ENCODE measurements around the gene AKIRIN2.

DNA sequence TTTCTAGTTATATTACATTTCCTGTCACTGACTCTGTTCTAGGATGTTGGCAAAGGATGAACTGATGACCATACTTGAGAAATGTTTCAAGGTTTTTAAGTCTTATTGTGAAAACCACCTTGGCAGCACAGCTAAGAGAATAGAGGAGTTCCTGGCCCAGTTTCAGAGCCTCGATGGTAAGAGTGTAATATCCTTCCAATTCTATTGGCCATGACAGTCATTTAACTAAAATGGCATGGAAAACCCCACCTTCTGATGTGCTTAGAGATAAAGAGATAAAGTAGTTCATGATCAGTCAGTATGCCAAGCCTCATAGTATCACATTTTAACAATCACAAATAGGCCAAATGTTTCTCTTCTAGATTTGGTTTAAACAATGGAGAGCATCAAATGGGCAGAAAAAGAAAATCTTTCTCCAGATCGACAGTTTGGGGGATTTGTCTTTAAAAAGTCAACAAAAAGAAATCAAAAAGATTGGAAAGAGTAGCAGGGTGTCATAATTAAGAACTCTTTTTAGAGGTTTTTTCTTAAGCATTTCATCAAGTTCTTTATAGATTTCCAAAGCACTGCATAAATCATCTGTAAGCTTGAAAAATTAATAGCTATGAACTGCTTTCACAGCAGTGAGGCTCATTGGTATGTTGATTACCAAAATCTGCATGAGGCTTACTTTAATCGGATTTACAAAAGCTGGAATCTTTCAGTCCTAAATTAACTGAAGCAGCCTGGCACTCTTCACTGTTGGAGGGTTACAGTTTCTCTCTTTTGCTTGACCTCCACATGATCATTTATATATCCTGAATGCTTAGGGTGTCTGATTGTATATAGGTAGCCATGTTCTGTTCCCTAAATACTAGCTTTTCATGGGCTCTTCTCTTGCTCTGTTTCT lies 48.7 kb downstream of the AKIRIN2 start:
- TF ChIP-seq, protein P1, sequence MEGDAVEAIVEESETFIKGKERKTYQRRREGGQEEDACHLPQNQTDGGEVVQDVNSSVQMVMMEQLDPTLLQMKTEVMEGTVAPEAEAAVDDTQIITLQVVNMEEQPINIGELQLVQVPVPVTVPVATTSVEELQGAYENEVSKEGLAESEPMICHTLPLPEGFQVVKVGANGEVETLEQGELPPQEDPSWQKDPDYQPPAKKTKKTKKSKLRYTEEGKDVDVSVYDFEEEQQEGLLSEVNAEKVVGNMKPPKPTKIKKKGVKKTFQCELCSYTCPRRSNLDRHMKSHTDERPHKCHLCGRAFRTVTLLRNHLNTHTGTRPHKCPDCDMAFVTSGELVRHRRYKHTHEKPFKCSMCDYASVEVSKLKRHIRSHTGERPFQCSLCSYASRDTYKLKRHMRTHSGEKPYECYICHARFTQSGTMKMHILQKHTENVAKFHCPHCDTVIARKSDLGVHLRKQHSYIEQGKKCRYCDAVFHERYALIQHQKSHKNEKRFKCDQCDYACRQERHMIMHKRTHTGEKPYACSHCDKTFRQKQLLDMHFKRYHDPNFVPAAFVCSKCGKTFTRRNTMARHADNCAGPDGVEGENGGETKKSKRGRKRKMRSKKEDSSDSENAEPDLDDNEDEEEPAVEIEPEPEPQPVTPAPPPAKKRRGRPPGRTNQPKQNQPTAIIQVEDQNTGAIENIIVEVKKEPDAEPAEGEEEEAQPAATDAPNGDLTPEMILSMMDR (IDR thresholded peaks at IDR 0.05; ENCODE audit: insufficient read depth, low read depth, low read length) = no peak
- TF ChIP-seq EZH2 (IDR thresholded peaks at IDR 0.05; ENCODE audit: insufficient read depth, low read length) = no peak
